GM18951 (cell line): ENCODE measurements around the gene GNG2.
A peak's percentile ranks its signal among the peaks of the same experiment; 100 is the strongest.

ENCODE experiments used
- POLR2A ChIP-seq: IDR thresholded peaks from 4 replicates; pipeline ENCODE4 v1.6.1; 2011; ENCODE audit warnings: mild to moderate bottlenecking; ENCODE audit not compliant: insufficient read length, insufficient read depth; ENCODE audit errors: extremely low read depth
- in situ Hi-C: fragments of 300-500 bp; cut with MboI; formaldehyde crosslinking; loops from one replicate; pipeline ENCODE4 v1.12.0; 2022; ENCODE audit warnings: low sequenced_read_pairs, mixed read lengths, inconsistent platforms; ENCODE audit not compliant: unreplicated experiment

The GNG2 gene

DNA sequence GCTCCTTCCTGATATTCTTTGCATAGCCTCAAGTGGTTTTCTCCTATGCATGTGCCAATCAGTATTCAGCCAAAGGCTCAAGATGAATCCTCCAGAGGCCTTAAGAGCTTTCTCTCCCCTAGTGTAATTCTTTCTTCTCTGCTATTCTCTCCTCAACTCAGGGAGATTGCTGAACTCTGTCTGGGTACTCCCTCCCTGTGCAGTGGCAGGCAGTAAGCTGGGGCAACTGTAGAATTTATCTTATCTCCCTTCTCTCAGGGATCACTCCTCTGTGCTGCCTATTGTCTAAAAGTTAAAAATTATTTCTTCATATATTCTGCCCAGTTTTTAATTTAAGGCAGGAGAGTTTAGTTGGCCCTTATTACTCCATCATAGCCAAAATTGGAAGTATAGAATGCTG, 100.5 kb downstream of the GNG2 start:
- in situ Hi-C loops = no loop called here
- TF ChIP-seq POLR2A = no peak

DNA sequence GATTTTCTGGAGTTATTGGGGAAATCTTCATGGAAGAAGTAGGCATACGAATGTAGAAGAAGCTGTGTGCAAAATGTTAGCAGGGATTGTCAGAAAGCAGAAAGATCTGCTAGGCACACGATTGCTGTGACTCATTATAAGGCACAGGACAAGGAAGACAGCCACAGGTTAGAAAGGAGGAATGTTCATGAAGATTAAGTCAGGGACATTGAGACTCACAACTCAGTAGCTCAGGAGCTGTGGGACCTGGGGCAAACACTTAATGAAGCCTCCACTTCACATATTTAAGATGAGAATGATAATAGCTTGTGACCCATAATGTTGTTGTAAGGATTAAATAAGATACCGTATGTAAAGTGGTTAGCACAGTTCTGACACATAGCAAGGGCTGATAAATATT, 102.3 kb downstream of the GNG2 start:
- in situ Hi-C loops = no loop called here
- TF ChIP-seq POLR2A = no peak

DNA sequence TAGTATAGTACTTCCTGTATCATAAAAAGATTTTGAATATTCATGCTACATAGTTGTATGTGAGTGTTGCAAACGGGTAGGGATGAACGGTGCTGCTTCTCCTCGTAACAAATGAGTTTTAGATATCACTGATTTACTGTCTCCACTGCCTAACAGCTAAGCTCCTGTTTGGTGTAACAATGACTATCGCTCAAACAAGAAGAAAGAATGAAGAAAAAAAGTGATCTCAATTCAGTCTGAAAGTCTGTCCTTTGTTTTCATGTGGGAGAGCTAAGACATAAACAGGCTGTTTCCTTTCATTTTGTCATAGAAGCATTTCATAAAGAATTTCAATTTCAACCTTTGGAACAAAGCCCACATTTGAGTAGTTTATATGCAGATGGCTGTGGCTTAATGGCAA, 102.9 kb downstream of the GNG2 start:
- no peak for TF ChIP-seq POLR2A
- in situ Hi-C loops = no loop called here

DNA sequence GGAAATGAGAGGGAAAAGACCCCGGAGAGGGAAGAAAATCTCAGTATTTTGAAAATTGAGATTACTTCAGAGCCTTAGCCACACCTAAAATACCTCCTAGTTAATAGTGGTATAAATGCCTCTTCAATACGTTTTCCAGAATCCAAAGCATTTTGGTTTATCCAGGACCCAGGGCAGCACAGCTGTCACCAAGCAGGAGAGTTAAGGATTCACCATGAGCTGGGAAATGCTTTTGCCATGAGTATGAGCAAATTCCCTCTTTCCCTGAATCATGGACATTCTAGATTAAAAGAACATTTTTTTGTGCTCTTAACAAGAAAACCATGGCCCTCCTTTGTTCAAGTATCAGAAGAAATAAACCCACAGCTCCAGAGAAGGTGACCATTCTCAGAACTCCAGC, 107.1 kb downstream of the GNG2 start:
- no peak for TF ChIP-seq POLR2A
- in situ Hi-C loops = no loop called here

DNA sequence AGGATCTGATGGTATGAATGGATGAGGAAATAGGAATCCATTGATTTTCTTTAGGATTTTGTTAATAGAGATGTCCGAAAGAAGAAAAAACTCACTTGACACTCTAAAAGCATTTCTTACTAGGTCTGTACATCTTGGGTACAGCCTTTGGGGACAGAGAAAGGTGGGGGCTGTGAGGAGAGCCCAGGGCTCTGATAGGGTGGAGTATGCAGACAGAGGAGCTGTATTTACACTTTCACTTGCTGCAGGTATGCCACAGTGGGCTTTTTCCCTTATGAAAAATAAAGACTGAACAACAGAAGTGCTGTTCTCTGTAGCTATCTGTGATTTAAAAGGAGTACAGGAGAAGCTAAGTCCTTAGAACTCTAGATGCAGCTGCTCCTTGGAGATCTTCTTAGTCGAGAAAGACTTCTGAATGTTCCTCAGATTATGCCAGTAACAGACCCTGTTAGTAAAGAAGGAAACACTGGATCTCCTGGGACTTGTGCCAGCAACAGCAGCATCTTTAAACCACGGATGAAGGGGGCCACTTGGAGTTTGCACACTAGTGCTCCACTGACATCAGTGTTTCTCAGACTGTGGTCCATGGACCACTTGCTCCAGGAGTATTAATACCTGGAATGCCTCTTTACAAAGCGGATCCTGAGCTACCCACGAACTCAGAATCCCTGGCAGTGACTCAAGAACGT, 109.6 kb downstream of the GNG2 start:
- TF ChIP-seq POLR2A = no peak
- in situ Hi-C loops = loop anchor here (10.0 kb wide), 1 partner anchor 125 kb away; no protein-coding TSS in a partner anchor

DNA sequence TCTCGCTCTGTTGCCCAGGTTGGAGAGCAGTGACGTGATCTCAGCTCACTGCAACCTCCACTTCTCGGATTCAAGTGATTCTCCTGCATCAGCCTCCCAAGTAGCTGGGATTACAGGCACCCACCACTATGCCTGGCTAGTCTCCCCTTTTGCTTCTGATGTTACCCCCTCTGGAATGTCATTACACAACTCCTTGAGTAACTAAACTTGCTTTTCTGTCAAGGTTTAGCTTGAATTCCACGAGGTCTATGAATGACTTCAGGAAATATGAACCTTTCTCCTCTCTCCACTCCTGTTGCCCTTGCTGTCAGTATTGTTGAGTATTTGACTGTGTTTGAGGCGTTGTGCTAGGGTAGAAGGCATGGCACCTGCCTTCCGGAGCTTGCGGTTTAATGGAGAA, 112.2 kb downstream of the GNG2 start:
- TF ChIP-seq POLR2A = no peak
- in situ Hi-C loops = loop anchor here (10.0 kb wide), 1 partner anchor 128 kb away; no protein-coding TSS in a partner anchor

DNA sequence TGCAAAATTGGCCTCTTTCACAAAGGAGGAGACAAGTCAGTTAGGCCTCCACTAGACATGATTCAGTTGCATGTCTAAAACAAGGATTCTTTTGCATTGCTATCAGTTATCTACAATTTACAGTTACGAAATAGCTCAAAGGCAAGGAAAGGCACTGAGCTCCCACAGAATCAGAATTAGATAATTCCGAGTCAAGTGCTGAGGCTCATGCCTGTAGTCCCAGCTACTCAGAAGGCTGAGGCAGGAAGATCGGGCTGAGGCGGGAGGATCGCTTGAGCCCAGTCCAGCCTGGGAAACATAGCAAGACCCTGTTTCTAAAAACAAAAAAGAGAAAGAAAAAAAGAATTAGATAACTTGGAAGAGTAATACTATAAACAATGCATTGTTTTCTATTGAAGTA, 116.7 kb downstream of the GNG2 start:
- in situ Hi-C loops = loop anchor here (10.0 kb wide), 1 partner anchor 132 kb away; no protein-coding TSS in a partner anchor
- TF ChIP-seq POLR2A = no peak

DNA sequence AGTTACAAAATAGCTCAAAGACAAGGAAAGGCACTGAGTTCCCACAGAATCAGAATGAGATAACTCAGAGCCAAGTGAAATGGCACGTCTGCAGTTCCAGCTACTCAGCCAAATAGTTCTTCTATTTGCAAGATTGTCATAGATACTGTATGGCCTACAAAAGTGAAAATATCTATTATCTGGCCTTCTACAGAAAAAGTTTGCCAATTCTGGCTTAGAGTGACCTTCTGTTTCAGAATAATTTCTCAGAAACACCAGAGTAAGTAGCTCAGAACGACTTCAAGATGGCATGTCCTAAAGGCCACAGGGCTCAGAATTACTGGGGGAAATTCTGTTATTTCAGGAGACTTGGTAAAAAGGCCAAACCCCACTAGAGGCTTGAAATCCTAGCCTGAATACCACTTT, 118.3 kb downstream of the GNG2 start:
- no peak for TF ChIP-seq POLR2A
- in situ Hi-C loops = loop anchor here (10.0 kb wide), 1 partner anchor 134 kb away; no protein-coding TSS in a partner anchor

DNA sequence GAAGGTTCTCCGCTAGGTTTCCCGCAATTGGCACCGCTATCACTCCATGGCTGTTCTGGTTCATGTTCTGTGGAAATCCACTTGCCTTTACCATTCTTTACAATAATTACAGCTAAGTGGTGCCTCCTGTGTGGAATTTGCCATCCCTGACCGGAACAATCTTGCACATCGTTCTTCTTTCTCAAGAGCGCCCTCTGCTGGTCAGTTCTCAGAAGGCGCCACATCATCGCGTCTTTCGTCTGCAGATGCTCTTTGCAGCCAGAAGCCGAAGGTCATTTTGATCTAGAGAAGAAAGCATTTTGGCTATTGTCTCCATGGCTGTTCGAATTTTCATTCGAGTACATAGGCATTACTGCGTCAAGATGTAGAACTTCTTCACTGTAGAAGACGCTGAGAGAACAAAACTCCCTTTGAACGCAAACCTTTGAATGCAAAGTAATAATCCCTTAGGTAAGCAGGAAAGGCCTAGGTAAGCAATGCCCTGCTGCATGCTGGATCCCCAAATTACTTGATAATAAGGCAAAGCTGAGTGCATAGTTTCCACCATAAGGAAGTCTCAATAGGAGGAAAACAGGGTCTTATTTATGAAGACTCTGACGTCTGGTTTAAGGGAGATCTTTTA, 118.8 kb downstream of the GNG2 start:
- in situ Hi-C loops = loop anchor here (10.0 kb wide), 1 partner anchor 134 kb away; no protein-coding TSS in a partner anchor
- no peak for TF ChIP-seq POLR2A

DNA sequence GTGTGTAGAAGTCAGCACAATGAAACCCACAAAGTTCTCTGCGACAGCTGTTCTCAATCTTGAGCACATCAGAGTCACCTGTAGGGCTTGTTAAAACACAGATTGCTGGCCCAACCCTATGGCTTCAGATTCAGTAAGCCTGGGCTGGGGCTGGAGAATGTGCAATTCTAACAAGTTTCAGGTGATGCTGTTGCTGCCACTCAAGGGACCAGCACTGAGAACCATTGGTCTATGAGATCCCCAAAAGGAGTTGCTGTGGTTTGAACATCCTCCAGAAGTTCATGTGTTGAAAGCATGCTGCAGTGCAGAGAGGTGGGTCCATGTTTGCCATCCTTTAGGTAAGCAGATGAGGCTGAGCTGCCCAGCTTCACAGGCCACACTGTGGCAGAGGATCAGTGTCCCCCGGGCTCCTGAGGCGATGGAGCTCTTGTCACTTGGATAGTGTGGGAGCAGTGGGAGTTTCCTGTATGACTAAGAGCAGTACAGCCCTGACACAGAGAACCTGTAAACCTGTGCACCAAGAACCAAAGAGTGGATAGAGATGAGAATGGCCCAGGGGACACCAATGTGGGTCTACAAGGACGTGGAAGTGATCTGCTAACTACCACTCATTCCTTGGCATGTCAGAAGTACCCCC, 120.9 kb downstream of the GNG2 start:
- no peak for TF ChIP-seq POLR2A
- in situ Hi-C loops = no loop called here

DNA sequence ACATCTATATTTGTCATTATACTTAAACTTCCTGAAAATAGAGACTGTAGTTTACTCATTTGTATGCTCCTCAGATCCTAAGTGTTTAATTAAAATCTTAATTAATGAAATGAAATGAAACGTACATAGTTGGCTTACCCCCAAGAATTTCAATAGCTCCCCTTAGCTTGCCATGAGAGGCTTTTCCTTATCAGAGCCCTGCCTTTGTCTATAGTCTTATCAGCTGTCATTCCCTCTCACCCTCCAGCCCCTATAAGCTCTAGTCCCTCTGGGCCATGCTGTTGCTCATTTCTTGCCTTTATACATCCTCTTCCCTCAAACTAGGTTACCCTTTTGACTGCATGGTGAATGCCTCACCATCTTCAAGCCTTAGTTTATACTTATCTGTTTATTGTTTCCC, 127.8 kb downstream of the GNG2 start:
- no peak for TF ChIP-seq POLR2A
- in situ Hi-C loops = no loop called here

DNA sequence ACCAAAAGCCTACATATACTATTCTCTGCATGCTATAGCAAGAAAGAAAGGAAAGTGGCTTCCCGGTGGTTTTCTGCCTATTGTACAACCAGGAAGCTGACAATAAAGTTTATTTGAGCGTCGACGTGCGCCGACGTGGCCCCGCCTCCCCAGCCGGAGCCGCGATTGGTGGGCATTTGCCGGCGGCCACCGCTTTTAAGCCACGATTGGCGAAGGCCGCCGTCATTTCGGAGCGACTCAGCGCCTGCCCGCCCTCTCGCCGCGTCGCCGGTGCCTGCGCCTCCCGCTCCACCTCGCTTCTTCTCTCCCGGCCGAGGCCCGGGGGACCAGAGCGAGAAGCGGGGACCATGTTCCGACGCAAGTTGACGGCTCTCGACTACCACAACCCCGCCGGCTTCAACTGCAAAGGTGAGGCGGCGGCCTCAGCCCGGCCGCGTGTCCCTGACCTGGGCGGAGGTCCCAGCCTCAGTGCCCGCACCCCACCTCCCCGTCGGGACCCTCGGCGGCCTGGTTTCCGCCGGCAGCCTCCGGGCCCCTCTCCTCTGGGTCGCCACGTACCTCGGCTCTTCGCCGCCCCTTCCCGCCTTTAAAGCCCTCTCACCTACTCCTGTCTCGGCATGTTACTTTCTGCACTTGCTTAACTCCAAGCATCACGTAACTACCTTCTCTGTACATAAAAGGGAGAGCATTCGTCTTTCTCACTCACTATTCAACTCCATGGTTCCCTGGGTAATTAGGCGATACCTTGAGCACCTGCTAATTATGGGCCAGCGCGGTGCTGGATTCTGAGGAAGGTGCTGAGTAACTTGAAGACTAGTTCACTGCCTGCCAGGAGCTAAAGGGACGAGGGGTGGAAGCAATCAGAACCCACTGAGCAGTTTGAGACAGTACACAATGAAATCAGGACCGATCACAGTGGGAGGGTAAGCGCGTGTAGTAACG, 129.2 kb downstream of the GNG2 start, which contains the start of gene RTRAF:
Gene RTRAF (plus strand): TSS at position 254 of the 942 bp plus-strand sequence. CDS start 94 bp downstream, at position 348.
- peak; percentile 89 for TF ChIP-seq POLR2A
- in situ Hi-C loops = loop anchor here (10.0 kb wide), 1 partner anchor 295 kb away; no protein-coding TSS in a partner anchor
